NCI-H1694 treated with DMSO at 0.1 percent for 48 hours (cell line): ENCODE measurements around the gene CHCHD3.

Experiments used
- DNase-seq: peaks from one replicate; lab custom pipeline; 2025; lab: John Stamatoyannopoulos, UW

CHCHD3 gene

DNA sequence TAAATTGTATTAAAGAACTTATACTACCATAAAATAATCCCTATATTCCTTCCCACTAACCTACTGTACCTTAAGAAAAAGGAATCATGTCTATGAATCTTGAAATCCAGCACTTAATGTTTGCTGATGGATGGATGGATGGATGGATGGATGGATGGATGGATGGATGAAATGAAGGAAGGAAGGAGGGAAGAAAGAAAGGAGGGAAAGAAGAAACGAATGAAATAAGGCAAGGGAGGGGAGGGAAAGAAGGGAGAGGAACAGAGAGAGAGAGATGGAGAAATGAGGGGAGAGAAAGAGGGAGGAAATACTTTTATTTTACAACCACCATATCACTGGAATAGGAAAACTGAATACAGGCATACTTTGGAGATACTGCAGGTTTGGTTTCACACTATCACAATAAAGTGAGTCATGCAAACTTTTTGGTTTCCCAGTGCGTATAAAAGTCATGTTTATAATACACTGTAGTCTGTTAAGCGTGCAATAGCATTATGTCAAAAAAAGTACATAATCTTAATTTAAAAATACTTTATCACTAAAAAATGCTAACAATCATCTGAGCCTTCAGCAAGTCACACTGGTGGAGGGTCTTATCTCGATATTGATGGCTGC lies 219.8 kb downstream of the CHCHD3 start:
- DNase-seq = no peak

DNA sequence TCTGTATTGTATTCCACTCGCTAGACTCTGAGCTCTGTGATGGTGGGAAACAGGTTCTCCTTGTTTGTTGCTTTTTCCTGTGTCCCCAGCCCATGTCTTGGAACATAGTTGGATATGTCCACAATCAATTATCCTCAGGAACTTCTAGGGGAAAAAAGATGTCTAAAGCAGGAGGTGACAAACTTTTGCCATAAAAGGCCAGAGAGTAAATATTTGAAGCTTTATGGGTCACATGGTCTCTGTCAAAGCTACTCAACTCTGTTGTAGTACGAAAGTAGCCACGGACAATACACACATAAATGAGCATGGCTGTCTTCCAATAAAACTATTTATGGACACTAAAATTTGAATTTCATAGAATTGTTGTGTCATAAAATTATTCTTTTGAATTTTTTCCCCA lies 220.5 kb downstream of the CHCHD3 start:
- no peak for DNase-seq

DNA sequence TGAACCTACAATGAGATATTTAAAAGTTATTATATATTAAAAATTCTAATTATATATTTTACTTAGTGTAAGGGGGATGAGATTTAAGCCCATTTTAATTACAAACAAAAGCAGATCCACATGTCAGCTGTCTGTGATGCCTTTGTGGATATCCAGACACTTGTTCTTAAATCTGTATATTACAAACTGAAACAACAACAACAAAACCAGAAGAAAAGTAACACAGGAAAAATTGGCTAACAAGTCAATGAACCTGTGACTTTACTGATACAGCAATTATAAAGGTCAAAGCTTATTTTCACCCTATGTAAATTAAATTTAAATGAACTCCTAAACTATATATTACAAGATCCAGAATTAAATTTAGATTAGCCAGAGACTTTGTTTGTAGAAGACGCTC lies 222.7 kb downstream of the CHCHD3 start:
- no peak for DNase-seq

DNA sequence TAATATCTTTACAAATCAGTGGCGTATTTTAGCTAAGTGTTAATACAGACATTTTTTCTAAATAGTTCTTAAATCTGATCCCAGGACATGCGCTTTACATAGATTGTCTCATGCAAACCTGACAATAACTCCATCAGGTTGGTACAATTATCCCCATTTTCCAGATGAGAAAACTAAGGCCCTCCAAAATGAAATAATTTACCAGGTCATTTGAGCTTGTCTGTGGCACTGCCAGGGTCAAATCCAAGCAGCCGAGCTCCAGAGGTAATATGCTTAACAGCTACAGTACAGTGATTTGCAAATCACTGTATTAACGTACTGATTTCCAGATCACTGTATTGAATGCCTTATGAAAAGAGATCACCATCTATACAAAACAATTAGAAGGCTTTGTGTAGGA lies 223.1 kb downstream of the CHCHD3 start:
- no peak for DNase-seq

DNA sequence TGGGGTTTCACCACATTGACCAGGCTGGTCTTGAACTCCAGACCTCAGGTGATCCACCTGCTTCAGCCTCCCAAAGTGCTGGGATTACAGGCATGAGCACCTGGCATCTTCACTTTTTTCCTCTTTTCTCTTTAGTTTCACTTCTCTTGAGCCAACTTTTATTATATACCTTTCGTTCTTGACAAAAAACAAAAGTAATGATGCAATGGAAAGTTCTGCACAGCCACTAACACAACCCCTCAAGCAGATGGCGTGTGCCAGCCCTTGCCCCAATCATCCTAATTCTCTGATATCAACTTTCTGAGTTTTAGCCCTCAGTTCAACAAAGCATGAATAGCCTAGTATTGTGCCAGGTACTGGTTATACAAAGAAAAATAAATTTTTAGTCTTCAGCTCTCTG lies 223.6 kb downstream of the CHCHD3 start:
- DNase-seq = no peak

DNA sequence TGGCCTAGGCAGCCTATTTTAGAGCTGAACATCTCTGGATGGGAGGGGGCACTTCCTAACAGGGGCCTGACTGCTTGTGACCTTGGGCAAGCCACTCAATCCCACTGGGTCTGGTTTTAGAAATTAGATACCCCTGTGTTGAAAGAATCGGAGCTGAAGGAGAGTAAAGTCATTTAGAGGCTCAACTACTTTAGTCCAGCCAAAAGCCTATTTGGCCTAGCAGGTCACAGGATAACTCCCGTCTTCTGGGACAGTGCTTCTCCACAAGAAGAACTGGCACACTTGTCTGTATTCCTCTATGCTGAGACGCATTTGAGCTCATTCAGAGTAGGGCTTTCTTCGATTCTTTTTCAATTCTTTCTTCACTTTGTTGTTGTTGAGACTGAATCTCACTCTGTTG lies 224.2 kb downstream of the CHCHD3 start:
- no peak for DNase-seq

DNA sequence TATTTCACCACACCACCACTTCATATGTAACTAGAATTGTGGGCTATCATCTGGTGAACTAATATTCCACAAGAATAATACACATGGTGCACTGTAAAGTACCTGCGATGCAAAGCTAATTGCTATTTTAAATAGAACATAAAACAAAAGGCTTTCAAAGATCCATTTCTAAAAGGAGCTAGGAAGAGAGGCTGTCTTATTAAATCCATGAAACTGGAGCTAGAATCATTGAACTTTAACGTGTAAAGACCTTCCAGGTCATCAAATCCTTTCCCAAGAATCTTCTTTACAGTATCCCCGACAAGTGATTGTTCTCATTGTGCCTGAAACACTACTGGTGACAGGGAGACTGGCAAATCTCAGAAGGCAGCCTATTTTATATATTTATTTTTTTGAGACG lies 224.9 kb downstream of the CHCHD3 start:
- DNase-seq = no peak

DNA sequence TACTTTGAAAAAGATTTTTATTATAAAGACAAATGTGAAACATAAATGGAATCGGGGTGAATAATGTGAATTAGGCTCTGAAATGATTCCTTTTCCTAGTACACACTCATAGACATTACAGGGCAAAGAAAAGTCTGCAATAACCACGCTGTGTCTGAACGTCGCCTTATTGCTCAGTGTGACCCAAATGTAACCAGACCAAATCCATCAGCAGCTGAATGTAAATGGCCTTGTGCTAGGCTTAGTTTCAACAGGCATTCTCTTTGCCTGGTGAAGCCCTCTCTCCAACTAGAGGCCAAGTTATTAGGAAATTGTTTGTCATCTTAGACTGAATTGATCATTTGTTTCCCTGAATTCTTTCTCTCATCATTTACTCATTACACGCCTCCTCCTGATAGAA lies 225.5 kb downstream of the CHCHD3 start:
- no peak for DNase-seq

DNA sequence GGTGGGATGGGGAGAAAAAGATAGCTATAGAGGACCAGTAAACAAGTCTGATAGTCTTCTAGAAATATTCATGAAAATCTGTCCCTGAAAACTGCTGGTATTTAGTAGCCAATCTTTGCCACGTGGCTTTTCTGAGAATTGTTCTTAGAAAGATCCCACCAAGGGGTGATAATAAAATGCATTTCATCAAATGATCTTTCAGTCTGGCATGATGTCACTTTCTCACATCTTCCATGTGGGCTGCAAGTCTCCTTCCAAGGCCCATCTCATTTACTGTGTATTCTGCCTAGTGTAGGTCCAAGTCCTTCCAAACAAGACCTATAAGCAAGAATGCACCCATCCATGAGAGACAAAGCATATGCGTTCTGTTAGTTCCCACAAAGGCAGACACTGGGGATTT lies 226.0 kb downstream of the CHCHD3 start:
- DNase-seq = no peak

DNA sequence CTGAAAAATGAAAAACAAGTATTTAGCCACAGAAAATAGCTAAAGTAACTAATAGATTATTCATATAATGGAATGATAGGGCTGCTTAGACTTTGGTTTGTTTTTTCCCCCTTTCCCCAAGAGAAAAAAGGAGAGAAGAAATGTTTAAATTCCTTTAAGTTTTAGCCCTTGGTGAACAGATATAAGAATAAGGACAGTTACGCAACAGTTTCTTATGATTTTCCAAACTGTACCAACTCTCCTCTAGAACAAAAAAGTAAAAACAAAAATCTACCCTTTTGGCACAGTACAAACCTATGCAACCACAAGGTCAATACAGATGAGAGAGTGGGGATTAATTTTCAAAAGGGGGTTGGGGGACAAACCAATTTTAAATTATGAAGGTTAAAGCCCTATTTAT lies 227.7 kb downstream of the CHCHD3 start:
- no peak for DNase-seq

DNA sequence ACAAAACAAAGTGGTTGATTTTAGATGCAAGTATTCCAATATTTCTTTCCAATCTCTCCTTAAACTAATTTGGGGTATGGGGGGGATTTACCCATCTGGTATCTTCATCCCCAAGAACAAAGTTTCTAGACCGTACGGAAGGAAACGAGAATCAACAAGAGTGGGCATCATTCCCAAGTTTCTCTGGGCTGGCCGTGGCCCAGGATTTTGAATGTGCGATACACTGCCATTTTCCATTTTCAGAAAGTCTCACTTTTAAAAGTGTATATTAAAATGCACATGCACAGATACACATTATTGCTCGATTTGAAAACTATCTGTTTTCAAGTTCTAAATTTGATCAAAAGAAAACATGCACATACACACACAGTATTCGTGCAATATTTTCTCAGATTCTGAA lies 234.5 kb downstream of the CHCHD3 start:
- DNase-seq = no peak

DNA sequence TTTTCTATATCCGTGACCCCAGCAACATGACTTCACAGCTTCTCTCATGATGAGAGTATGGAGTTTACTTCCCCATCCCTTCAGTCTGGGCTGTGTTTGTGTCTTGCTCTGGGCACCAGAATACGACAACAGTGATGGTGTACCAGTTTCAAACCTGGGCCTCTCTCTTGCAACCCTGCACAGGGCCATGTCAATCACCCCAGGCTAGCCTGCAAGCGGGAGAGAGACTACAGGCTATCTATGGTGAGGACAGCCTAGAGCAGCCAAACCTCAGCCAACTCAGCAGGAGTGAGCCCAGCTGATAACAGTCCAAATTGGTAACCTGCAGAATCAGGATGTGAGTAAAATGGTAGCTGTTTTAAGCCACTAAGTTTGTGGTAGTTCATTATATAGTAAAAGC lies 235.8 kb downstream of the CHCHD3 start:
- no peak for DNase-seq

DNA sequence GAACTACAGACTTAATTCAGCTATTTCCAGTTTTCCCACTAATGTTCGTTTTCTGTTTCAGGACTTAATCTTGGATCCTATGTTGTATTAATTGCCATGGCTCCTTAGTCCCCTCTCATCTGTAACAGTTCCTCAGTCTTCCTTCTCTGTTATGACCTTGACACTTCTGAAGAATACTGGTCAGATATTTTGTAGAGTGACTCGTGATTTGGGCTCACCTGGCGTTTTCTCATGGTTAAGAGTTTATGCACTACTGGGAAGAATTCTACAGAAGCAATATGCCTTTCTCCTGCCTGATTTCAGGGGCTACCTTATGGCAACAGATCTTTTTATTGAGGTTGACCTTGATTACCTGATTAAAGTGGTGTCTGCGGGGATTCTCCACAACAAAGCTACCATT lies 239.4 kb downstream of the CHCHD3 start:
- no peak for DNase-seq

DNA sequence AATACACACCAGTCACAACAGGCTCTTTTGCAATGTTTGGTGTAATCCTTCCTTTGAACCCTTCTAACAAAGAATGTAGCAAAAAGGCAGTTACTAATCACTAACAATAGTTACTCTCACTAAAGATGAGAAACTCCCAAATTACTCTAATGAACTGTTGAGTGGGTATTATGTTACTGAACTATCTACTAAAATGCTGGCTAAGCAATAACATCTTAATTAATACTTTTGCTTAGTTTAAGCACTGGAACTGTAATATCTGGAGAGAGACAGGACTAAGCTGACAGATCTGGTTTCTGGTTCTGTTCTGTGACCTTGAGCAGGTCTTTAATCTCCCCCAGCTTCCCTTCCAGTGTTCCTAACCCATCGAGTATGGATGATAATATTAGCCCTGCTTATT lies 241.7 kb downstream of the CHCHD3 start:
- DNase-seq = no peak

DNA sequence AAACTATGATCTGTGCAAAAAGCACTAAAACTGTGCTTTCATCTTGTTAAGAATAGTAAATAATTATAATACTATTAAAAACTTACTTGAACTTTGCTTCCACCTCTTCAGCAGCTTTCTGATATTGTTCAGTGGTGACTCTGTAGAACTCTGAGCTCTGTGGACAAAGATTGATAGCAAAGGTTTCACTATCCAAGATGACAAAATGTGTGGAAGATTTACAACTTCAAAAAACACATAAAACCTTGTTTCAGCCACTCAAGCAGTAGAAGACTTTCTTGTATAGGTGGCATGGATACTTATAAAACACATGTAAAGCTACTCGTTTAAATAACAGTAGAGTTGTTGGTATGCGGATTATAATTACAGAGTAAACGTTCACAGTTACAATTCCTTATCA lies 243.6 kb downstream of the CHCHD3 start:
- no peak for DNase-seq

DNA sequence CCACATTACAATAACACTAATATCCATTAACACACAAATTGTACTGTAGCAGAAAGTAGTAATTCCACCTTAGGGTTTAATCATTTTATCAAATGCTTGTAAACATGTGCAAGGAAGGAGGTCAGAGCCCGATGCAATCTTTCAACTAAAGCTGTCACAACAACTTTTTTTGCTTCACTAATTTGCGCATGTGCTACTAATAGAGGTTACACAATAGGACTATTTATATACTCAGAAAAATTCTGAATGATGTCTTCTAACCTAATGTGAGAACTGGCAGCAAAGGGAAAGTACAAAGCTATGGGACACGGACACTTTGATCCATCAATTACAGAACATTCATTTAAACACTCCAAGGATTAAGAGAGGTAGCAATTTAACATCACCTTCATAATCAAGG lies 244.4 kb downstream of the CHCHD3 start:
- no peak for DNase-seq

DNA sequence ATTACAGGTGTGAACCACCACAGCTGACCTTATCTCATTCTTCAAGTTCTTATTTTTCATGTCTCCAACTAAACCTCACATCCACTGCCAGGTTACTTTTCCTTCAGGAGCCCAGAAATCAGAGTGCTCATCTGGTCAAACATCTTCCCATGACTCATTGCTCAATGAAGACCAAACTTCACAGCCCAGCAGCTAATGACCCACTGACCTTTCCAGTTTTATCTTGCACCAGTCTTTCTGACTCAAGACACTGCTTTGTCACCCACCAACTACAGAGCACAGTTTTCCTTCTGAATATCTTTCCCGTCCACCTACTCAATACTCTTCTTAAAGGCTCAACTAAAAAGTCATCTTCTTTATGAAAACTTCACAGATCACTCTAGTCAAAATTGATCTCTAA lies 245.1 kb downstream of the CHCHD3 start:
- no peak for DNase-seq

DNA sequence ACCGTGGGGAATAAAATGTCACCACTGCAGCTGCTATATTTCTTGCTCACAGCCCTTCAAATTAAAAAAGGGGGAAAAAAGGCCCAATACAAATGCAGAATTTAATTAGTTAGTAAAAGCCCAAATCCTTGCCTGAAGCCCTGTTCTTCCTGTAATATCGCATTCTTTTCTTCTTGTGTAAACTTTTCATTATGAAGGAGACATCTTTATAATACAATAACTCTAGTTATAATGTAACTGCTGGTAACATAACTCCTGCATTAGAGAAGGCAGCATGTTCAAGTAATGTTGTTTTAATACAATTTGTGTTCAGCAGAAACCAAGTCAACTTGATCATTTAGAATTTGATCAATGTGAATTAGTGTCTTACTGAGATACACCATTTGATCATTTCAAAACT lies 250.9 kb downstream of the CHCHD3 start:
- DNase-seq = no peak

DNA sequence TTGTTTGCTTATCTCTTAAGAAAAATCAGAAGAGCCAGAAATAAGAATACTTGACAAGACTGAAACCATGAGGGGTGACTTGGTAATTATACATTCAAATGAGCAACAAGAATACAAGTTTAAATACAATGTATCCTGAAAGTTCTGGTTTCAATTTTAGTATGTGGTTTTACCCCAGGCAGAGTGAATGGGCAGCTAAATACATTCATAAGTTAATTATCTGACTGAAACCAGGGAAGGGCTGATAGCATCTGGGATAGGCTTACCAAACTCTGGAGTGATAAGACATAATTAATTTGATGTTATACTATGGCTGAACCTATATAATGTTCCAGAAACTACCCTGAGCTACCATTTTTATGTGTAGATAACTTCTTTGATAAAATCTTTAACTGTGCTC lies 253.4 kb downstream of the CHCHD3 start:
- DNase-seq = no peak

DNA sequence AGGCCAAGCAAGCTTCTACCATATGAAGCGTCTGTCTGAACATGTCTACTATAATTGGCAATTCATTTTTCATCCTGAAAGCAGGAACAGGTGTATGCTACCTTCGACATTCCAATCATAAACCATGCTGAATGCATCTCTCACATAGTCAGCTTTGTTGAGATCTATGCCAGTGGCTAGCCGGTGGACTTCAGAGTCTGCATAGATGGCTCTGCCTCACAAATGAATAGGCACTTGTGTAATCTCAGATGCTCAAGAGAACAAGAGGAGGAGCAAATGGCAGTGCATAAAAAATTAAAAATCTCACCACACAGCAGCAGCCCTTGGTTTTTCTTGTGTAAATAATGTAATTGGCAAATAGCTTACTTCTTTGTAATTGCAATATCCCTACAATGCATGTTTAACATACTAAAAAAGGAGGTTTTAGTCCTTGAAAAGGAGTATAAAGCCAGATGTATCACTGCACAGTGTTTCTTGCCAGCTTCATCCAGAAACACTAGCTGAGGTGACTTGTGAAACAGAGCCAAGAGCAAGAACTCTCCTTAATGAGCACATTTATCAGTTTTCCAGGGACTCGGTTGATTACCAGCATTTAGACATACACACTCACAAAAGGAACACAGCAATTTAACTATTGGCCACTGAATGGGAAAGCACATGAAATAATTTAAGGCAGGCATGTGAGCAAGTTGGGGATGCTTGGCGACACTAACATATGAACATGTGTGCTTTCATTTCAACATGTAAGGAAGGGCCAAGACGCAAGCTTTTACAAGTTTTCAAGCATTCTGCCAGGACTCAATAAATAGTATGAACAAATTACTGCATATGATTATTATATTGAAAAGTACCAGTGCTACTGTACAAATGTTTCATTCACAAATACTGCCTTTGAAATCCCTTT lies 255.7 kb downstream of the CHCHD3 start:
- no peak for DNase-seq

DNA sequence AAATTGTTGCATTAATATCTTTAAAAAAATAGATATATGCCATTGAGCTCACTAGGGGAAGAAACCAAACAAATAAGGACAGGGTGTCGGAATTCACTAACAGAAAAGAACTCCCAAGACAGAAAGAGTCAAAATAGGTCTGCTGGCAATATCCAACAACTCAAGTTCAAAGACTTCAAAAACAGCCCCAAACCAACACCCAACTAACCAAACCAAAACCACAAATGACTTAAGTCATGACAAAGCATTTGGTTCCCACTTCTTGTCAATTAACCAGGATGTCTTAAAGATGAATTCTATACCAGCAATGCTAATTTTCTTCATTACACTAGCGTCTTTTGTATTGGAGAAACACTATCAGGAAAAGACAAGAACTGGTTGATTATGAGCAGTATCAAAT lies 256.7 kb downstream of the CHCHD3 start:
- DNase-seq = no peak

DNA sequence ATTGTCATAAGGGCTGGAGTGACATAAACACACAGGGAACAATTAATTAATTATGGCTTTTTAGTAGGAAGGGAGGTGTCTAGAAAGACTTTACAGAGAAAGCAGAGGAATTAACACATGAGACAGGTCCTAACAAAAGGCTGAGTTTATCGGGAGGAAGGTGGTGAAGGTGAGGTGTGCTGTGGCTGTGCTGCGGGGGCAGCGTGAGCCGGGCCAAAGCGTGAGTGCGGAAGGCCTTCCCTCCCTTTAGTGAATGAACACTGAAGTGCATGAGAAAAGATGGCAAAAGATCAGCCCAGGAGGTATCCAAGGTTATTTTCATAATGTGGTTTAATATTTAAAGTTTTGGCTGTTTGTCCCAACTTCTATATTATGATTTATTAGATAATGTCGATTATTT lies 262.2 kb downstream of the CHCHD3 start:
- DNase-seq = no peak

DNA sequence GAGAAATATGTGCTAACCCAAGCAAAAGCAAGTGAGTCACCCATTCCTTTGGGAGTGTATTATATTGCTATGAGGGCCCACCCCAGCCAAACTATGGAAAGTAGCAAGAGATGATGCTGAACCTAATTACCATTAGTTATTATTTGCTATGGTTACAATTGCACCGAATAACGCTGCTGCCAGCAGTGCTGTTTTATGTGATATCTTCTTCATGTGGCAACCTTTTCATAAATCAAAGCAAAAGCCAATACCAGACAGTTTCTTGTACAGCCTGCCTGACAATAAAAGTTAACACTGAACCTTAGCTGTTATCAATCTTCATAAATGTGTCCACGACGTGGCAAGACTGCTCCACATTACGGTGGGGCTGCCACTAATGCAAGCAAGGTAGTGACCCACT lies 263.9 kb downstream of the CHCHD3 start:
- no peak for DNase-seq
